ENCODE data around the gene ZNF443.
"Not testable (repeated sequence)": the region's sequence is repeated elsewhere in the genome, so short reads cannot be mapped to it uniquely, and the experiment has no call there.

Gene ZNF443

DNA sequence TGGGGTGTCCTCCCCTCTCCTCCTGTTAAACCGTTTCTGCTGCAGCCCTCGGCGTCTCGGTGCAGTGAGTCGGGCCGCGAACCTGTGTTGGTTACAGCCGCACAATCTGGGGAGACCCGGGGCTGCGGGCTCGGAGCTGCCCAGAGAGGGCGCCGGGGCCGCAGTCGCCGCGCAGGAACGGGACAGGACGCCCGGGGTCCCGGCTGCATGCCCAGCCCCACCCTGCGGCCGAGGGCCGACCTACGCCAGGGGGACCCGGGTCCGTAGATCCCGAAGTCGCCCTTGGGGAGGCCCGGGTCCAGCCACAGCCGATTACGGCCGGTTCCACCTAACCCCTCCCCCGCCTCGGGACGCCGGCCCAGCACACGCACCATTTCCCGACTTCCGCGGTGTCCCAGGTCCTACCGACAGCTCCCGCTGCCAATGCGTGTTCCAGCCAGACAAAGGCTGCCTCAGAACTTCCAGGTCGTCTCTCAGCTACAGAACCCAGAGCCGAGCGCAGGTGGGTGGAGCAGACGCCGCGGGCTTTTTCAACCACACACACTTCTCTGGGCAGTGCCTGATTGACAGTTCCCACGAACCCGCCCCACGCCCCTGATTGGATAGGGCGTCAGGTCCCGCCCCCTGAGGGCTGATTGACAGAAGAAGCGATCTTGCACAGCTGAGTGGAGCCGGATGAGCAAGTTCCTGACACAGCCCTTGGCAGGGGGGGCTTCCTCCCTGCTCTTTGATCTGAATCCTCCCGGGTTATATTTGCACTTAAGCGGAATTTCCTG lies at the start of gene ZNF443:
Gene ZNF443 (minus strand): TSS at position 481 of the 776 bp plus-strand sequence. CDS start 107 bp downstream, at position 374.
- peak; percentile 70 to 100 (median 97) for DNase-seq

DNA sequence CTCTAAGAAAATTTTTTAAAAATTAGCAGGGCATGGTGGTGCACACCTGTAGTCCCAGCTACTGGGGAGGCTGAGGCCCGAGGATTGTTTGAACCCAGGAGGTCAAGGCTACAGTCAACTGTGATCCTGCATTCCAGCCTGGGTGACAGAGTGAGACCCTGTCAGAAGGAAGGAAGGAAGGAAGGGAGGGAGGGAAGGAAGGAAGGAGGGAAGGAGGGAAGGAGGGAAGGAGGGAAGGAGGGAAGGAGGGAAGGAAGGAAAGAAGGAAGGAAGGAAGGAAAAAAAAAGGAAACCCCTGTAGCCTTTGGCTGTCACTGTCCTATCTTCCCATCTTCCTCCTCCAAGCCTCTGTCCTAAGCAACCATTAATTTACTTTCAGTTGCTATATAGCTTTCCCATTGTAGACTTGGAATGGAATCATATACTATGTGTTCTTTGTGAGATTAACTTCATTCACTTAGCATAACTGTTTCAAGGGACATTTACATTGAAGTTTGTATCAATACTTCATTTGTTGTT lies 45.5 kb upstream of the ZNF443 start:
- not testable (repeated sequence) for DNase-seq

DNA sequence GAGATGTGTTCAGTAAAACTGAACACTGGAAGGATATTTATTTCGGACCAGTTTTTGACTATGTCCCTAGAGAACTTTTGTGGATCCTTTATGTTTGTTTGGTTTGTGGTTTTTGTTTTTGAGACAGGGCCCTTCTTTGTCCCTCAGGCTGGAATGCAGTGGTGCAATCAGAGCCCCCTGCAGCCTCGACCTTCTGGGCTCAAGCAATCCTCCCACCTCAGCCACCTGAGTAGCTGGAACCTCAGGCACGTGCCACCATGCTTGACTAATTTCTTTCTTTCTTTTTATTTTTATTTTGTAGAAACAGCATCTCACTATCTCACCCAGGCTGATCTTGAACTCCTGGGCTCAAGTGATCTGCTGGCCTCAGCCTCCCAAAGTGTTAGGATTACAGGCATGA lies 44.8 kb upstream of the ZNF443 start:
- DNase-seq = no peak

DNA sequence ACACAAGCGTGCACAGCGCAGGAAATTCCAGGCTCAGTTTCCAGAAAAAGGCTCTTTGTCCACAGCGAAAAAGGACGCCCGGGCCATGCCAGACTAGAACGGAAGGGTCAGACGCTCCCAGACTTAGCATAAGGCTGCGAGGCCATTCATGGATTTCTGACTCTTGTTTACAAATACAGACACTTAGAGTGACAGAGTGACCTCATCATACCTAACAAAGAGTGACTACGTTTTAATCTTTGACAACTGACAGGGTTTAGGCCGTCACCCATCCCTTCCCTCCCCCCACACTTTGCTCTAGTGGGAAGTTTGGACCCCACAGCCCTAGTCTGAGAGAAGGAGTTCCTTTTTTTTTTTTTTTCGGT lies 44.2 kb upstream of the ZNF443 start:
- peak in 1 of 56 donors; percentile 44 for DNase-seq

DNA sequence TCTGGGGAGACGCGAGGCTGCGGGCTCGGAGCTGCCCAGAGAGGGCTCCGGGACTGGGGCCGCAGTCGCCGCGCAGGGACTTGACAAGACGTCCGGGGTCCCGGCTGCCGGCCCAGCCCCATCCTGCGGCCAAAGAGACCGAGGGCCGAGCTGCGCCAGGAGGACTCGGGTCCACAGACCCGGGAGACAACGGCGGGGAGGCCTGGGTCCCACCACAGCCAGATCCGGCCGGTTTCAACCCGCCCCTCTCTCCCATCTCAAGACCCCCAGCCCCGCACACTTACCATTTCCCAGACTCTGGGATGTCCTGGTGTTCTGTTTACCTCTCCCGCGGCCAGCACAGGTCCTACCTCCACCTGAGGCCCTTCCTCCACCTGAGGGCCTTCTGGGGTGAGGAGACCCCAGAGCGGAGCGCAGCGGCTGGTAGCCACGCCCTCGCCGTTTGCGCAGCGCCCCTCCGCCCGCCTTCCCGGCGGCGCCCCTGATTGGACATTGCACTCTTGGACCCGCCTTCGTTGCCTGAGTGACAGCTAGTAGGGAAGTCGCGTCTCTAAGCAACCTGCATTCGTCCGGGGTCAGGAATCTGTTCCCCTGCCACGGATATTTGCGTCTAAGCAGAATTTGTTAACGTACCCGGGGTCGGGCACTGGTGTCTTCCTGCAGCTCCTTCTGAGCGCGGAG lies 43.7 kb upstream of the ZNF443 start, which contains the start of gene ZNF709:
Gene ZNF709 (minus strand): TSS at position 446 of the 681 bp plus-strand sequence. CDS start 159 bp downstream, at position 287.
- DNase-seq = peak; percentile 37 to 96 (median 86)

DNA sequence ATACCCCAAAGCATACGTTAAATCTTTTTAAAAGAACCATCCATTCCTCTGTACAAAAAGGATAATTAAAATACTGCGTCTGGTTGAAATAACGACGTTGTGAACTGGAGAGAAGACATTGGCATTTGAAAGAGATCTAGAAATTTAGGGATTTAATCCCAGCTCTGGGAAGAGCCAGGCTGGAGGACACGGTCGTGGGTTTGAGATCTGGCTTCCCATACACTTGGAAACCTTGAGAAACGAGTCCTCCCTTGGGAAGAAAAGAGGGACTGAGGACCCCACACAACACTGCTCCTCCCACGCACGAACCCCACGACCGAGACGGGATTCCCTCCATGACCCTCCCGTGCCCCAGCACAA lies 43.2 kb upstream of the ZNF443 start:
- DNase-seq = no peak

DNA sequence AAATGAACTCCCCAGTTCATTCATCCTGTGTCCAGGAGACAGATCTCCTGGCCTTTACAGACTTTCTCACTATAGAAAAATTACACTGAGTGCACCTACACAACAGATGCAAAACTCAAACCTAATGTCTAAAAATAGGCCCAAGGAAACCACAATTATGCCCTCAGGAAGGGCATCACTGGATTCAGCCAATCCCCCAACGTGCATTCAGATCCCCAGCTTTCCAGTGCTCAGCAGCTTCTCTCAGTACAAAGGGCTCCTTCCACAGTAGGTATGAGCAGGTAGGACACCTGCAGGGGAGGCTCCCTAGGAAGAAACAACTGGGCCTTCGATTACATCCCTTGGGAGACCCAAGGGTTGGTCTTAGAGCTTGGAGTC lies 41.7 kb upstream of the ZNF443 start:
- no peak for DNase-seq

DNA sequence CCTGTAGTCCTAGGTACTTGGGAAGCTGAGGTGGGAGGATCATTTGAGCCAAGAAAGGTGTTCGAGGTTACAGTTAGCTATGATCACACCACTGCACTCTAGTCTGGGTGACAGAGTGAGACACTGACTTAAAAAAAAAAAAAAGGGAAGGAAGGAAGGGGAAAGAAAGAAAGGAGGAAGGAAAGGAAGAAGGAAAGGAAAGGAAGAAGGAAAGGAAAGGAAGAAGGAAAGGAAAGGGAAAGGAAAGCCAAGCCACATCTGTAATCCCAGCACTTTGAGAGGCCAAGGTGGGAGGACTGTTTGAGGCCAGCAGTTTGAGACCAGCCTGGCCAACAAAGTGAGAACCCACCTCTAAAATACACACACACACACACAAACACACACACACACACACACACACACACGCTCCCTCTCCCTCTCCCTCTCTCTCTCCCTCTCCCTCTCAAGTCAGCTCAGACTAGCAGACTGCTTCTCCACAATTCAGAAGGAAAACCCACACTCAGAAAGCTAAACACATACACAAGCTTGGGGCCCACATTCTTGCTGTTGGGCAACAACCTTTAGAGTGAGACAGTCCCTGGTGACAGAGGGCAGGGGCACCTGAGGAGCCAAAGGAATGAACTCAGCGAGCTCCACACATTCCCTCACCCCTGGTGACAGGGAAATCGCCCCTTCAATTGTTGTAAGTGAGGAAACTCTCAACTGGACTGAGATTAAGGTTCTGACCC lies 41.1 kb upstream of the ZNF443 start:
- DNase-seq = no peak

DNA sequence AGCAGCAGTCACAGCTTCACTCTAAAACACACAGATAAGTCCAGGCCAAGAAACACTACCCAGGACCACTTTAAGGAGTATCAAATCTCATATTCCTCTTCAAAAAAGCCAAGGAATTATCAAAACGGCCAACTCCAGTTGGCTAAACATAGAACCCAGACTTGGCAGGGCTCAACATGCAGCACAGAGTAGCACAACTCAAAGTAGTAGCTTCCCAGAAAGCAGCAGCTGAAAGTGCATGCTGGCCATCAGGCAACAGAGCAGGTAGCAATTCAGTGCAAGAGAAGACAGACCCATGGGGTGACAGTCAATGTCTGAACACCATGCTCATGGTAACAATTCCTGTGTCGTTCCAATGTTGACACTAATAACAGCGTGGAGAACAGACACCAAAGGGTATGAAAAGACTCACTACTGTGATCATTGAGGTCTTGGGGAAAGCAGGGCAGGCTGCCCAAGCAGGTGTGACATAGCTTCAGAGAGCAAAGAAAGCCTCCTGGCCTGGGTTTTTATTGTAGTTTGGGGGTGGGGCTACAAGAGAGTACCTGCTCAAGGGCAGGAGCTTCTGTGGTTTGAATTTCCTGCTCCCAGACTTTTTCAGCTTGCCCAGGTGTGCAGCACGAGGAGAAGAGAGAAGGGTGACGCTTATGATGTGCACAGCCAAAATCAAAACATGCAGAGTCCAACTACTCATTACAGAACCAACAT lies 37.6 kb upstream of the ZNF443 start:
- DNase-seq = no peak

DNA sequence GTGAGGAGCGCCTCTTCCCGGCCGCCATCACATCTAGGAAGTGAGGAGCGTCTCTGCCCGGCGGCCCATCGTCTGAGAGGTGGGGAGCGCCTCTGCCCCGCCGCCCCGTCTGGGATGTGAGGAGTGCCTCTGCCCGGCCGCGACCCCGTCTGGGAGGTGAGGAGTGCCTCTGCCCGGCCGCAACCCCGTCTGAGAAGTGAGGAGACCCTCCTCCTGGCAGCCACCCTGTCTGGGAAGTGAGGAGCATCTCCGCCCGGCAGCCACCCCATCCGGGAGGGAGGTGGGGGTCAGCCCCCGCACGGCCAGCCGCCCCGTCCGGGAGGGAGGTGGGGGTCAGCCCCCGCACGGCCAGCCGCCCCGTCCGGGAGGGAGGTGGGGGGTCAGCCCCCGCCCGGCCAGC lies 26.8 kb upstream of the ZNF443 start:
- not testable (repeated sequence) for DNase-seq

DNA sequence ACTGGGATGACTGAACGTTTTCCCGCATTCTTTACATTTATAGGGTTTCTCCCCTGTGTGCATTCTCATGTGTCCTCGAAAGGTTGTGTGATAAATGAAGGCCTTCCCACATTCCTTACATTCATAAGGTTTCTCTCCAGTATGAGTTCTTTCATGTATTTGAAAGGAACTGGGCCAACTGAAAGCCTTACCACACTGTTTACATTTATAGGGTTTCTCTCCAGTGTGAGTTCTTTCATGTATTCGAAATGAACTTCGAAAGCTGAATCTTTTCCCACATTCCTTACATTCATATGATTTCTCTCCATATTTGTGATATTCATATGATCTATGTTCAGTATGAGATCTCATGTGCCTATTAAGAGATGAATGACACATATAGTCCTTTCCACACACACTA lies 24.4 kb upstream of the ZNF443 start:
- no peak for DNase-seq

DNA sequence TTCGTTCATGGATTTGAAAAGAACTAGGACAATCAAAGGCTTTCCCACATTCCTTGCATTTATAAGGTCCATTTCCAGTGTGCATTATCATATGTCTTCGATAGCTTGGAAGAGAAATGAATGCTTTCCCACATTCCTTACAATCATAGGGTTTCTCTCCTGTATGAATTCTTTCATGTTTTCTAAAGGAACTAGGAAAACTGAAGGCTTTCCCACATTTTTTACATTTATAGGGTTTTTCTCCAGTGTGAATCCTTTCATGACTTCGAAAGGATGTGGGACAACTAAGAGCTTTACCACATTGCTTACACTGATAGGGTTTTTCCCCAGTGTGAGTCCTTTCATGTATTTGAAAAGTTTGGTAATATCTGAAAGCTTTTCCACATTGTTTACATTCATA lies 23.9 kb upstream of the ZNF443 start:
- DNase-seq = no peak

DNA sequence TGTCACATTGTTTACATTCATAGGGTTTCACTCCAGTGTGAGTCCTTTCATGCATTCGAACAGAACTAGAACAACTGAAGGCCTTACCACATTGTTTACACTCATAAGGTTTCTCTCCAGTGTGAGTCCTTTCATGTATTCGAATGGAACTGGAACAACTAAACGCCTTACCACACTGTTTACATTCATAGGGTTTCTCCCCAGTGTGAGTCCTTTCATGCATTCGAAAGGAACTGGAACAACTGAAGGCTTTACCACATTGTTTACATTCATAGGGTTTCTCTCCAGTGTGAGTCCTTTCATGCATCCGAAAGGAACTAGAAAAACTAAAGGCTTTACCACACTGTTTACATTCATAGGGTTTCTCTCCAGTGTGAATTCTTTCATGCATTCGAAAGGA lies 23.3 kb upstream of the ZNF443 start:
- DNase-seq = not testable (repeated sequence)

DNA sequence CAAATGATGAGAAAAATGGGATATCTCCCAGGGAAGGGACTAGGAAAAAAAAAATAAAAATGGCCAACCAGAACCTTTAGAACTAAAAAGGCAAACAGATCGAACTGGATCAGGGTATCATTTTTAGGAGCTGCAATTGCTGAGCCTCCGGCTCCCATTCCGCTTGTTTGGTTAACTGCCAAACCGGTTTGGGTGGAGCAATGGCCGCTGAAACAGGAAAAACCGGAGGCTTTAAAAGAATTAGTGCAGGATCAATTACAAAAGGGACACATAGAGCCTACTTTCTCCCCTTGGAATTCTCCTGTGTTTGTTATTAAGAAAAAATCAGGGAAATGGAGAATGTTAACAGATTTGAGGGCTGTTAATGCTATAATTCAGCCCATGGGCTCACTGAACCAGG lies 12.7 kb upstream of the ZNF443 start:
- no peak for DNase-seq

DNA sequence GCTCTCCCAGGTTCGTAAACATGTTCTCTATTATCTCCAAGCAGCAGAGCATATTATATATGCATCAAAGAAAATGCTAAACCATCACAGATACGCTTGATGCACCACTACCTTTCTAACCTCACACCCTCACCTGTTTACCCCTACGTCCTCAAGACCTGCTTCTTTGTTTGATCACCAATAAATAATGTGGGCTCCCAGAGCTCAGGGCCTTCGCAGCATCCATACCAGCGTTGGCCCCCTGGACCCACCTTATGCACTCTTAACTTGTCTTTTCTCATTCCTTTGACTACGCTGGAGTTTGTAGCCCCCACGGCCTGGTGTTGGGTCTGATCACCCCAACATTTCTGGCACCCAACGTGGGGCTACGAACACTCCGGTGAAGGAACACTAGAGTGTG lies 10.0 kb upstream of the ZNF443 start:
- DNase-seq = no peak

DNA sequence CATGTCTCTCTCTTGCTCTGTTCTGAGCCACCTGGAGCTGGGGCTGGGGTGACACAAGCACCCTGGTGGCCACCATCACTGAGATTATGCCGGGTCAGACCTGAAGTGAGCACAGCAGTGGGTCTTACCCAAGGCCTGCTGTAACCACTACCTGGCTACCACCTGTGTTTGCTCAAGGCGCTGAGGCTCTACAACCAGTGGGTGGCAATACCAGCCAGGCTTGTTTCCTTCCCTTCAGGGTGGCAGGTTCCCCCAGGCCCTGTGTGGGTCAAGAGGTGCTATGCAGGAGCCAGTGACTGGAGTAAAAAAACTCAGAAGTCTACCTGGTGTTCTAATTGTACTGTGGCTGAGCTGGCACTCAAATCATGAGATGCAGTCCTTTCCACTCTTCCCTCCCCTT lies 8.0 kb upstream of the ZNF443 start:
- DNase-seq = no peak

DNA sequence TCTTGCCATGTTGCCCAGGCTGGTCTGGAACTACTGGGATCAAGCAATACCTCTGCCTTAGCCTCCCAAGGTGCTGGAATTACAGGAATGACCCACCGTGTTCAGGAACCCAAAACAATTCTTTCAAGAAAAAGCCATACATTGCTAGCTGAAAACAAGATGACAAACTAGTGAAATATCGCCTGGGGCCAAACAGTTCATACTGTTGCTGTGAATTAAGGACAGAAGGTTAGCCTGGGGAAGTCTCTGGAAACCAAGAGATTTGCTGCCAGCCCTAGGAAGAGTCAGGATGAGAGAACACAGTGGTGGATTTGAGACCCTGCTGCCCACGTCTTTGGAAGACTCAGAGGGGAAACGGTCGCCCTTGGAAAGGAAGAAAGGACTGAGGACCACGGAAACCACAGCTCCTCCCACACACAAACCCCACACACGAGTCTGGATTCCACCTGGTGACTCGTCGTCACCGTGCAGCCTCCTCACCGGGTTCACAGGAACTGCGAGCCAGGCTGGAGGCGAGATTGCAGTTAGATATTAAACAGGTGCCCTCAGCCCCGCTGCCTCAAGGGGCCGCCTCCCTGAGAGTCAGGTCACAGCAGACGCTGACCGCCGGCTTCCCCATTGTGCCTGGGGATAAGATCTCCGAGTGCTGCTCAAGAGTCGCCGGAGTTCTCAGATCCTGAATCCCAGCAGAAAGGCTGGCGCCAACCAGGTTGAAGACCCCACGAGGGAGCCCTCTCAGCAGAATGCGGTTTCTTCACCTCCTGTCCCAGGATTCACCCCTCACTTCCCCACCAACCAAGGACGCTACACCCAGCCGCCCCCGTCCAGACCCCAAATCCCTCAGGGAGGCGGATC lies 908 bp downstream of the ZNF443 start:
- peak in 12 of 56 donors; percentile 0 to 30 (median 12) for DNase-seq

DNA sequence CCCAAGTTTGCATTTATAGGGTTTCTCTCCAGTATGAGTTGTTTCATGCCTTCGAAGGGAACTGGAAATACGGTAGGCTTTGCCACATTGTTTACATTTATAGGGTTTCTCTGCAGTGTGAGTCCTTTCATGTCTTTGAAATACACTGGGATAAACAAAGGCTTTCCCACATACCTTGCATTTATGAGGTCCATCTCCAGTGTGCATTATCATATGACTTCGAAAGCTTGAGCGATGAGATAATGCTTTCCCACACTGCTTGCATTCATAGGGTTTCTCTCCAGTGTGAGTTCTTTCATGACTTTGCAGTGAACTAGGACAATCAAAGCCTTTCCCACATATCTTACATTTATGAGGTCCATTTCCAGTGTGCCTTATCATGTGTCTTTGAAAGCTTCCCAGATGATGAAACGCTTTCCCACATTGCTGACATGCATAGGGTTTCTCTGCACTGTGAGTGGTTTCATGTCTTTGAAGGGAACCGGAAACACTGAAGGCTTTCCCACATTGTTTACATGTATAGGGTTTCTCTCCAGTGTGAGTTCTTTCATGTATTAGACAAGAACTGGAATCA lies 10.0 kb downstream of the ZNF443 start:
- not testable (repeated sequence) for DNase-seq

DNA sequence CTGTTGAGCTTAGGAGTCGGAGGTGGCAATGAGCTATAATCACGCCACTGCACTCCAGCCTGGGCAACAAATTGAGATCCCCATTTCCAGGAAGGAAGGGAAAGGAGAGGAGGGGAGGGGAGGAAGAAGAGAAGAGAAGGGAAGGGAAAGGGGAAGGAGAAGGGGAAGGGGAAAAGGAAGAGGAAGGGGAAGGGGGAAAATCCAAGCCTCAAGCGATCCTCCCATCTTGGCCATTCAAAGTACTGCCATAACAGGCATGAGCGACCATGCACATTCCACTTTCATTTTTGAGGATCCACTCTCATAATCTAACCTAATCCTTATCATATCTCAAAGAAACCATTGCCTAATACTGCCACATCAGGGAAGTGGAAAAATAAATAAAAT lies 14.9 kb downstream of the ZNF443 start:
- no peak for DNase-seq
